Osteoblast (primary cell): Measurements from ENCODE around the gene SLC35F4. TPM values are rescaled to one million over a fixed set of nuclear protein-coding genes. Genes with fewer than 3 reads are reported as not detected.
"Not testable (repeated sequence)": the region's sequence is repeated elsewhere in the genome, so short reads cannot be mapped to it uniquely, and the experiment has no call there.

Experiments used
- DNase-seq: peaks from one replicate; pipeline ENCODE4 v3.0.0; 2011; ENCODE audit warnings: low spot score, mixed read lengths; ENCODE audit not compliant: insufficient read length; ENCODE audit errors: missing footprints
- H2AFZ ChIP-seq: 2 replicates; pipeline ENCODE4 v1.6.0; 2011; ENCODE audit warnings: mild to moderate bottlenecking, low read length
- H3K27ac ChIP-seq: 2 replicates; pipeline ENCODE4 v1.5.1; 2011; ENCODE audit warnings: mild to moderate bottlenecking, low read depth, low read length, moderate library complexity
- H3K27me3 ChIP-seq: 2 replicates; pipeline ENCODE4 v1.6.0; 2012; ENCODE audit warnings: mild to moderate bottlenecking, control low read depth, inconsistent platforms, low read length, moderate library complexity; ENCODE audit not compliant: insufficient read depth
- H3K36me3 ChIP-seq: 2 replicates; pipeline ENCODE4 v1.5.1; 2011; ENCODE audit warnings: mild to moderate bottlenecking, low read length, control low read depth, moderate library complexity; ENCODE audit not compliant: insufficient read depth
- H3K4me1 ChIP-seq: 2 replicates; pipeline ENCODE4 v1.5.1; 2011; ENCODE audit warnings: mild to moderate bottlenecking, low read length, control low read depth, moderate library complexity; ENCODE audit not compliant: insufficient read depth
- H3K4me2 ChIP-seq: 2 replicates; pipeline ENCODE4 v1.6.0; 2011; ENCODE audit warnings: mild to moderate bottlenecking, low read length; ENCODE audit not compliant: insufficient read depth
- H3K4me3 ChIP-seq: fragments of 200-600 bp; sonication (generic); 3 replicates; pipeline ENCODE4 v1.5.1; 2012; ENCODE audit warnings: mild to moderate bottlenecking, low read length, inconsistent platforms; ENCODE audit not compliant: insufficient read depth
- H3K79me2 ChIP-seq: 2 replicates; pipeline ENCODE4 v1.6.0; 2012; ENCODE audit warnings: mild to moderate bottlenecking, low read length, control low read depth, inconsistent platforms; ENCODE audit not compliant: insufficient read depth
- H3K9me3 ChIP-seq: 2 replicates; pipeline ENCODE4 v1.5.1; 2011; ENCODE audit warnings: low read depth, low read length, control low read depth
- H4K20me1 ChIP-seq: 2 replicates; pipeline ENCODE4 v1.6.0; 2012; ENCODE audit warnings: mild to moderate bottlenecking, low read length, control low read depth; ENCODE audit not compliant: insufficient read depth
- CTCF ChIP-seq: IDR thresholded peaks from 2 replicates; pipeline ENCODE4 v1.5.1; 2011; ENCODE audit warnings: mild to moderate bottlenecking, low read depth, low read length, moderate library complexity; ENCODE audit errors: extremely low read depth
- total RNA-seq: library from RNA; depleted of rRNA; stranded (reverse); fragments of >200 nt; gene quantifications from 2 replicates; pipeline ENCODE4 v1.2.3, GENCODE V29; 2012

The SLC35F4 gene
- total RNA-seq, 1 donor: not detected

GRCh38 chr14:57864659-57865058 is 1.2 kb downstream of the SLC35F4 start:
- Histone ChIP-seq H3K4me2 (no peak overlapping the region), H3K27ac (no peak overlapping the region), H3K4me1 (no peaks in the 10 kb centered on the region), H4K20me1 (no peaks in the 10 kb centered on the region), H2AFZ (no peak overlapping the region), H3K4me3 (no peak overlapping the region), H3K36me3 (no peaks in the 10 kb centered on the region), H3K79me2 (no peaks in the 10 kb centered on the region), H3K9me3 (no peaks in the 10 kb centered on the region), H3K27me3 (peaks cover 62% of the 10 kb centered on the region)
- no peak for TF ChIP-seq CTCF
- no peak for DNase-seq

GRCh38 chr14:57863471-57863870 is 2.4 kb downstream of the SLC35F4 start:
- Histone ChIP-seq H3K27me3 (peaks cover 60% of the 10 kb centered on the region), H3K9me3 (no peaks in the 10 kb centered on the region), H3K27ac (no peak overlapping the region)

GRCh38 chr14:57855666-57856065 is 10.2 kb downstream of the SLC35F4 start:
- not testable (repeated sequence) for H3K4me1 ChIP-seq, H3K27ac ChIP-seq, H2AFZ ChIP-seq, H4K20me1 ChIP-seq, H3K9me3 ChIP-seq, H3K79me2 ChIP-seq, H3K36me3 ChIP-seq, H3K27me3 ChIP-seq, H3K4me3 ChIP-seq, DNase-seq, H3K4me2 ChIP-seq

More at GRCh38 chr14:57863471-57863870, 2.4 kb downstream of the SLC35F4 start:
- H3K4me1 ChIP-seq: no peaks in the 10 kb centered on the region
- H4K20me1 ChIP-seq: no peaks in the 10 kb centered on the region
- no peak overlapping the region for H3K4me2 ChIP-seq
- H3K79me2 ChIP-seq: no peaks in the 10 kb centered on the region
- no peak for TF ChIP-seq CTCF
- H2AFZ ChIP-seq: no peak overlapping the region
- no peak overlapping the region for H3K4me3 ChIP-seq
- peak; percentile 41 for DNase-seq
- no peaks in the 10 kb centered on the region for H3K36me3 ChIP-seq

GRCh38 chr14:57854571-57854970 is 11.3 kb downstream of the SLC35F4 start:
- Histone ChIP-seq H3K79me2 (no peaks in the 10 kb centered on the region), H4K20me1 (no peaks in the 10 kb centered on the region), H3K4me2 (no peak overlapping the region), H3K36me3 (no peaks in the 10 kb centered on the region), H3K27me3 (no peaks in the 10 kb centered on the region), H3K4me3 (no peak overlapping the region), H2AFZ (no peak overlapping the region), H3K4me1 (no peaks in the 10 kb centered on the region), H3K27ac (no peak overlapping the region), H3K9me3 (no peaks in the 10 kb centered on the region)
- no peak for TF ChIP-seq CTCF
- DNase-seq: no peak

- Histone ChIP-seq H3K9me3 (no peaks in the 10 kb centered on the region), H3K4me3 (no peak overlapping the region), H3K4me1 (peaks cover 27% of the 10 kb centered on the region), H3K36me3 (no peaks in the 10 kb centered on the region), H3K27ac (no peak overlapping the region), H3K27me3 (no peaks in the 10 kb centered on the region), H2AFZ (no peak overlapping the region), H3K4me2 (no peak overlapping the region), H3K79me2 (no peaks in the 10 kb centered on the region), H4K20me1 (no peaks in the 10 kb centered on the region)
- no peak for DNase-seq
- no peak for TF ChIP-seq CTCF
Observed at GRCh38 chr14:57851354-57851753, 14.5 kb downstream of the SLC35F4 start.
